PC-3 (cell line): ENCODE measurements around the gene CALCOCO2. TPM values are rescaled to one million over a fixed set of nuclear protein-coding genes. Genes with fewer than 3 reads are reported as not detected.
"Not testable (repeated sequence)": the region's sequence is repeated elsewhere in the genome, so short reads cannot be mapped to it uniquely, and the experiment has no call there.

Experiments
- ATAC-seq: fragments of 200-7000 bp; cut with Tn5 transposase; 2 replicates; pipeline ENCODE4 v1.9.1; 2020; ENCODE audit warnings: mild to moderate bottlenecking, moderate library complexity
- BruUV-seq: library from RNA; stranded (reverse); fragments of 400-500 nt; replicated peaks from 2 replicates; lab custom pipeline; 2021; lab: Mats Ljungman, UMichigan
- CTCF ChIA-PET: fragments of 300-600 bp; sonication (Branson Sonifier 250); formaldehyde crosslinking; loops from one replicate; lab custom pipeline; 2022; ENCODE audit warnings: antibody characterized with exemption; lab: Charles Lee
- POLR2A ChIA-PET: fragments of 300-600 bp; sonication (Branson Sonifier 250); formaldehyde crosslinking; loops from one replicate; lab custom pipeline; 2022; ENCODE audit warnings: antibody characterized with exemption; ENCODE audit not compliant: unreplicated experiment; lab: Charles Lee
- DNase-seq: peaks from one replicate; pipeline ENCODE4 v3.0.0-alpha.2; 2015
- H2AFZ ChIP-seq: fragments of 300-600 bp; sonication (generic); 2 replicates; pipeline ENCODE4 v1.6.0; 2016; ENCODE audit warnings: antibody characterized with exemption, low read length
- H3F3A ChIP-seq: fragments of 300-600 bp; sonication (generic); one replicate; pipeline ENCODE4 v1.6.0; 2017; ENCODE audit warnings: antibody characterized with exemption, low read length, control low read depth, mild to moderate bottlenecking; ENCODE audit not compliant: unreplicated experiment
- H3K27ac ChIP-seq: fragments of 300-600 bp; sonication (generic); 2 replicates; pipeline ENCODE4 v1.5.1; 2016; ENCODE audit warnings: mild to moderate bottlenecking, low read length
- H3K27me3 ChIP-seq: fragments of 300-600 bp; sonication (generic); 2 replicates; pipeline ENCODE4 v1.6.1; 2016; ENCODE audit warnings: low read length, mixed read lengths
- H3K36me3 ChIP-seq: fragments of 300-600 bp; sonication (generic); 2 replicates; pipeline ENCODE4 v1.6.1; 2016; ENCODE audit warnings: low read depth, mixed run types, low read length, mixed read lengths
- H3K4me1 ChIP-seq: fragments of 300-600 bp; sonication (generic); 2 replicates; pipeline ENCODE4 v1.5.1; 2016; ENCODE audit warnings: low read length; ENCODE audit not compliant: insufficient read depth
- H3K4me2 ChIP-seq: fragments of 300-600 bp; sonication (generic); 2 replicates; pipeline ENCODE4 v1.6.0; 2016; ENCODE audit warnings: low read length
- H3K4me3 ChIP-seq: fragments of 300-600 bp; sonication (generic); 2 replicates; pipeline ENCODE4 v1.5.1; 2016; ENCODE audit warnings: mild to moderate bottlenecking, low read length, mixed read lengths
- H3K79me2 ChIP-seq: fragments of 300-600 bp; sonication (generic); 2 replicates; pipeline ENCODE4 v1.6.1; 2017; ENCODE audit warnings: low read length, mixed read lengths
- H3K9ac ChIP-seq: fragments of 300-600 bp; sonication (generic); 2 replicates; pipeline ENCODE4 v1.6.0; 2016; ENCODE audit warnings: mild to moderate bottlenecking, low read length
- H3K9me2 ChIP-seq: fragments of 300-600 bp; sonication (generic); replicated peaks from 2 replicates; pipeline ENCODE4 v1.6.1; 2016; ENCODE audit warnings: mixed run types, low read length, mixed read lengths
- H3K9me3 ChIP-seq: fragments of 300-600 bp; sonication (generic); 2 replicates; pipeline ENCODE4 v1.6.1; 2016; ENCODE audit warnings: low read length, mixed read lengths
- H4K20me1 ChIP-seq: fragments of 300-600 bp; sonication (generic); 2 replicates; pipeline ENCODE4 v1.6.1; 2016; ENCODE audit warnings: low read length, mixed read lengths
- CTCF ChIP-seq: fragments of 300-600 bp; sonication (generic); conservative IDR thresholded peaks from 2 replicates; pipeline ENCODE4 v1.5.1; 2017; ENCODE audit warnings: antibody characterized with exemption, low read depth, mild to moderate bottlenecking, low read length
- EZH2 ChIP-seq: fragments of 300-600 bp; sonication (generic); IDR thresholded peaks from one replicate; pipeline ENCODE4 v1.6.1; 2017; ENCODE audit warnings: antibody characterized with exemption, mild to moderate bottlenecking, low read length; ENCODE audit not compliant: unreplicated experiment
- EZH2phosphoT487 ChIP-seq: fragments of 300-600 bp; sonication (generic); IDR thresholded peaks from 2 replicates; pipeline ENCODE4 v1.6.1; 2018; ENCODE audit warnings: mild to moderate bottlenecking, antibody characterized with exemption, low read length, borderline replicate concordance
- intact Hi-C: fragments of 100-400 bp; cut with micrococcal nuclease; formaldehyde crosslinking; loops from 2 replicates; pipeline ENCODE4 v1.9.0; 2023
- total RNA-seq: library from RNA; depleted of rRNA; stranded (reverse); fragments of >200 nt; gene quantifications from 2 replicates; pipeline ENCODE4 v1.2.3, GENCODE V29; 2014

Gene CALCOCO2
- total RNA-seq, 1 experiment from 2014 or later: 47.2 TPM

GRCh38 chr17:48871551-48872351 lies 40.9 kb downstream of the CALCOCO2 start:
- no peaks in the 10 kb centered on the region for H3K9me2 ChIP-seq
- H3K79me2 ChIP-seq: no peaks in the 10 kb centered on the region
- no peaks in the 10 kb centered on the region for H3K9me3 ChIP-seq
- H3K36me3 ChIP-seq: no peaks in the 10 kb centered on the region
- TF ChIP-seq EZH2phosphoT487 (no peak), CTCF (no peak), EZH2 (no peak)
- no peaks in the 10 kb centered on the region for H4K20me1 ChIP-seq
- CTCF ChIA-PET: no interaction called here
- peaks cover 4% of the 10 kb centered on the region; the same call in 1 of the 2 replicates for H3K4me1 ChIP-seq
- no peak overlapping the region for H3K9ac ChIP-seq
- no TSS peak for BruUV-seq
- H3F3A ChIP-seq: no peaks in the 10 kb centered on the region
- H3K27me3 ChIP-seq: no peaks in the 10 kb centered on the region
- H3K4me2 ChIP-seq: no peak overlapping the region
- no peak overlapping the region for H3K4me3 ChIP-seq
- ATAC-seq (peak; percentile 23), DNase-seq (no peak)
- no peak overlapping the region for H3K27ac ChIP-seq
- H2AFZ ChIP-seq: no peak overlapping the region
- POLR2A ChIA-PET: interaction anchor here (0.6 kb wide), 1 partner anchor 73 kb away, joined by 3 read pairs; no protein-coding TSS in a partner anchor
- intact Hi-C loops: no loop called here

- H4K20me1 ChIP-seq, BruUV-seq, CTCF ChIA-PET, H3K9ac ChIP-seq, H3K9me2 ChIP-seq, intact Hi-C loops, H3K4me3 ChIP-seq, H3K36me3 ChIP-seq, H2AFZ ChIP-seq, H3K79me2 ChIP-seq, POLR2A ChIA-PET, H3K27me3 ChIP-seq, H3K27ac ChIP-seq, H3F3A ChIP-seq, ATAC-seq, DNase-seq, H3K4me1 ChIP-seq, H3K4me2 ChIP-seq, H3K9me3 ChIP-seq: not testable (repeated sequence)
These were observed 41.6 kb downstream of the CALCOCO2 start for GRCh38 chr17:48872409-48872808.

GRCh38 chr17:48873209-48873608 lies 42.4 kb downstream of the CALCOCO2 start:
- Histone ChIP-seq H3K4me1 (peaks cover 4% of the 10 kb centered on the region; the same call in 1 of the 2 replicates), H3K27ac (no peak overlapping the region), H3K9ac (no peak overlapping the region), H3K4me3 (no peak overlapping the region), H4K20me1 (no peaks in the 10 kb centered on the region), H3K36me3 (no peaks in the 10 kb centered on the region), H3K4me2 (no peak overlapping the region), H3K79me2 (no peaks in the 10 kb centered on the region), H3F3A (no peaks in the 10 kb centered on the region), H3K9me3 (no peaks in the 10 kb centered on the region), H3K9me2 (no peaks in the 10 kb centered on the region), H2AFZ (no peak overlapping the region), H3K27me3 (no peaks in the 10 kb centered on the region)
- no peak for DNase-seq
- TF ChIP-seq EZH2phosphoT487 (no peak), CTCF (no peak), EZH2 (no peak)
- ChIA-PET CTCF (interaction anchor here (0.7 to 1.1 kb wide), 3 partner anchors 61 to 202 kb away, joined by 3 to 13 read pairs (median 5); no protein-coding TSS in a partner anchor), POLR2A (no interaction called here)
- peak; percentile 35 for ATAC-seq
- BruUV-seq: no TSS peak
- intact Hi-C loops: no loop called here
